ENCODE results near the gene TTC6. TPM values are rescaled to one million over a fixed set of nuclear protein-coding genes. Genes with fewer than 3 reads are reported as not detected.

The TTC6 gene
- total RNA-seq, 1 experiment from 2014 or later, result not detected

DNA sequence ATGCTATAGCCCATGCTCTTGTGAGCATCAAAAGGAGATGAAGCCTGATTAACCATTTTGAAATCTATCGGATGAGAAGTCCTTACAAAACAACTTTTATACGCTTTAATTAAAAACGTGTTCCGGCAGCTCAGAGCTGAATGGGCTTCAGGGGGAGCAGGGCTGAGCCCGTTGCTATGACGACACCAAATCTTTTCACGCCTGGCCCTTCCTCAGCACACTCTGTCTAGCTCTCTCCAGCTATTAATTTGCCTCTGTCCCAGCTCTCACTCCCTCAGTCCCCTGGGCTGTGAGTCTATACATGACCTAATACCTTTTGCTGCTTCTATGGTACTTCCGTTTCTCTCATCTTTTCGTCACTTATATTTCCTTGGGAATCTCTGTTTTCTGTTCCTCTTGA lies 16.2 kb upstream of the TTC6 start:
- Histone ChIP-seq H3K9me3 (ENCODE audit: low read length) (no peaks in the 10 kb centered on the region), H3K4me3 (ENCODE audit: low read length) (no peak overlapping the region), H3K36me3 (ENCODE audit: insufficient read depth, low read length) (no peaks in the 10 kb centered on the region), H4K20me1 (ENCODE audit: insufficient read depth, low read depth, low read length) (no peaks in the 10 kb centered on the region), H3K27me3 (ENCODE audit: low read length) (no peaks in the 10 kb centered on the region), H3K4me2 (ENCODE audit: low read depth, low read length, poor library complexity, severe bottlenecking) (no peak overlapping the region), H3K4me1 (ENCODE audit: low read length) (peaks cover 6% of the 10 kb centered on the region), H3K9me2 (replicated peaks; ENCODE audit: insufficient read depth, low read length) (no peaks in the 10 kb centered on the region), H2AFZ (ENCODE audit: low read length) (no peak overlapping the region; the same call in 1 of the 2 replicates), H3K9ac (ENCODE audit: low read length) (no peak overlapping the region), H3K79me2 (ENCODE audit: low read length) (no peaks in the 10 kb centered on the region), H3K27ac (ENCODE audit: low read length) (no peak overlapping the region)
- no peak for DNase-seq

DNA sequence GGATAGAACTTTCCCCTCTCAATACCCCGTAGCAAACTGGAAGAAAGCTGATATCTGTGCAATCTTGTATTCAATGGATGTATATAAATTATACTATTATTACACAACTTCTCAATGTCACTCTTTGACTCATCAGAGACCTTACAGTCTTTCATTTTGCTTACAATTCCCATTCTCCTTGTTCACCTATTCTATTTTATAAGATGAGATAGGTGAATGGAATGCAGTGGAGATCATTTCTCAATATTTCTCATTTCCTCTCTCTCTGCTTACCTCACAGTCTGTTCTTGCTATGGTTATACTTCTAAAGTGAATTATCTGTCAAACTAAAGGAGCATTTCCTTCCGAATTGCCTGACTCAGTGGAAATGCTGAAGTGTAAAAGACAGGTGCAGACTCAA lies 15.3 kb upstream of the TTC6 start:
- Histone ChIP-seq H3K36me3 (ENCODE audit: insufficient read depth, low read length) (no peaks in the 10 kb centered on the region), H4K20me1 (ENCODE audit: insufficient read depth, low read depth, low read length) (no peaks in the 10 kb centered on the region), H3K9me3 (ENCODE audit: low read length) (no peaks in the 10 kb centered on the region), H3K4me1 (ENCODE audit: low read length) (peaks cover 6% of the 10 kb centered on the region), H3K9ac (ENCODE audit: low read length) (no peak overlapping the region), H3K27me3 (ENCODE audit: low read length) (no peaks in the 10 kb centered on the region), H3K79me2 (ENCODE audit: low read length) (no peaks in the 10 kb centered on the region), H3K4me3 (ENCODE audit: low read length) (no peak overlapping the region), H3K4me2 (ENCODE audit: low read depth, low read length, poor library complexity, severe bottlenecking) (no peak overlapping the region), H2AFZ (ENCODE audit: low read length) (peak overlapping the region; percentile 14; the same call in 1 of the 2 replicates), H3K9me2 (replicated peaks; ENCODE audit: insufficient read depth, low read length) (no peaks in the 10 kb centered on the region), H3K27ac (ENCODE audit: low read length) (no peak overlapping the region)
- DNase-seq, result no peak

DNA sequence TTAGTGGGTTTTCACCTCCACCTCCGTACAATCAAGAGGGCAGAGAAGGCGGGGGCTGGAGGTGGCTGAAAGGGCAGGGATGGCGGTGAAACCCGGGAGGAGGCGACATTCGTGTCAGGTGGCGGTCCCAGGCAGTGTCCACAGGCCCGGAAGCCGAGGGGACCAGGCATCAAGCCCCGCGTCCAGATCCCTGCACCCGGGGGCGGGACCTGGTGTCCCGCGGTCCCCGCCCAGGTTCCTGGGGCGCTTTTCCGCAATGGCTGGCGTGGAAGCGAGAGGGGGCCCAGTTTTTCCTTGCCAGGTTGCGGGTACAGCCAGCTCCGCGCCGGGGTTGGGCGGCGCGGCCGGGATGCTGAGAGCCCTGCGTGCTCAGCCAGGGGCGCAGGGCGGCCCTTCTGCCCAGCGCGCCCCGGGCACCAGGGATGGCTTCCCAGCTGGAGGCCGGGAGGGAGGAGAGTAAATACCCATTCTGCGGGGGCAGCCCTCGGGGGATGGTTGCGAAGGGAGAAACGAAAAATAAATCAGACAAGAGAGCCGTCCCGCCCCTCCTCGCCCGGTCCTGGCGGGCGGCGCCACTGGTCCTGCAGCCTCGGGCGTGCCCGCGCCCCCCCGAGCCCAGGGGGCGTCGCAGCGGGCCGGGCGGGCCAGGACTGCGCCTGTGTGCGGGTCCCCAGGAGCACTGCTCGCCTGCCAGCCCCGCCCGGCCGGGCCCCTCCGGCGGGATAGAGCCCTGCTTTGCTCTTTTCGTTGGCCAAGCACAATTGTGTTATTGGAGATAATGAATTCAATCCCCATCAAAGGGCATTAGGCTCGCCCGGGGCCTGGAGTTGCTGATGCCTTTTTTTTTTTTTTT lies 11.8 kb upstream of the TTC6 start:
- Histone ChIP-seq H2AFZ (ENCODE audit: low read length) (no peak overlapping the region), H3K4me1 (ENCODE audit: low read length) (peaks cover 6% of the 10 kb centered on the region), H3K79me2 (ENCODE audit: low read length) (no peaks in the 10 kb centered on the region), H3K4me2 (ENCODE audit: low read depth, low read length, poor library complexity, severe bottlenecking) (no peak overlapping the region), H3K9ac (ENCODE audit: low read length) (no peak overlapping the region), H3K9me3 (ENCODE audit: low read length) (no peaks in the 10 kb centered on the region), H3K27ac (ENCODE audit: low read length) (no peak overlapping the region), H3K27me3 (ENCODE audit: low read length) (no peaks in the 10 kb centered on the region), H4K20me1 (ENCODE audit: insufficient read depth, low read depth, low read length) (no peaks in the 10 kb centered on the region), H3K9me2 (replicated peaks; ENCODE audit: insufficient read depth, low read length) (no peaks in the 10 kb centered on the region), H3K36me3 (ENCODE audit: insufficient read depth, low read length) (no peaks in the 10 kb centered on the region), H3K4me3 (ENCODE audit: low read length) (no peak overlapping the region)
- DNase-seq, result no peak

DNA sequence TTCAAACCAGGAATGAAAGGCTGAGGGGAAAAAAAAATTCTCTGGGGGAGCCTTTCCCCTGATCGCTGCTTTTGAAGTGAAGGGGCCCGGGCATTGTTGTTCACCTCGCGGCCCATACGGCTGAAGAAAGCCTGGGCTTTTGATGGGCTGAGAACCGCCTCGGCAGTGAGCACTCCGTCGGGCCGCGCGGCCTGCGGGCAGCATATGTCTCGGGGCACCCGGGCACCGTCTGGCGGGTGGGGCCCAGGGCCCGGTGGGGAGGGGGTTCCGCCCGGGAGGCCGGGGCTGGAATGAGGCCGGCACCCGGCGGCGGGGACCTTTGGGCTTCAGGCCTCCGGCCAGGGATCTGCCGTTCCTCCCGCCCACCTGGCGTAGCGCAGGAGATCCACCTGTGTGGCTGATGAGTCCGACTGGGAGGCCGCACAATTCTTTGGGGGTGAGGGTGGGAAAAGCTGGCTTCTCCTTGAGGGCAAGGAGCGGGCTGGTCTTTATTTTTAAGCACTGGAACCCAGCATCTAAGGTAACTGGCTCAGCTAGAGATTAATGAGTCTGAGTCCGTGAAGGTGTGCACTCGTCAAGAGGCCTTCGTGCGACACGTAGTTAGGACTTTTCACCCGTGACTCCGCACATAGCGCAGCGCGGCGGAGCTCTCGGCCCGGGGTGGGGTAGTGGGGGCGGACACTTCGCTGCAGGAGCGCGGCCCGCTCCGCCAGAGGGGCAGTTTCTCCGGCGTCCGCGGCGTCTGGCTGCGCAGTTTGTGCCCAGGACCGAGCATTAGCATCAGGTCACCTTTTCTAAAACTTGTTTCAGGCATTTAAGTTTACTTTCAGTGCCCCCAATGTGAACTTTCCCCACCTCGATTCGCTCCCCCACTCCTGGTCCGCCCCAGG lies 11.0 kb upstream of the TTC6 start:
- DNase-seq, result no peak
- no peak overlapping the region for H3K9ac ChIP-seq (ENCODE audit: low read length)
- H3K79me2 ChIP-seq (ENCODE audit: low read length), result no peaks in the 10 kb centered on the region
- H3K4me1 ChIP-seq (ENCODE audit: low read length), result peaks cover 10% of the 10 kb centered on the region
- no peaks in the 10 kb centered on the region for H4K20me1 ChIP-seq (ENCODE audit: insufficient read depth, low read depth, low read length)
- H2AFZ ChIP-seq (ENCODE audit: low read length), result no peak overlapping the region
- H3K9me3 ChIP-seq (ENCODE audit: low read length), result no peaks in the 10 kb centered on the region
- H3K27ac ChIP-seq (ENCODE audit: low read length), result no peak overlapping the region
- no peak overlapping the region for H3K4me2 ChIP-seq (ENCODE audit: low read depth, low read length, poor library complexity, severe bottlenecking)
- no peaks in the 10 kb centered on the region for H3K36me3 ChIP-seq (ENCODE audit: insufficient read depth, low read length)
- H3K4me3 ChIP-seq (ENCODE audit: low read length), result no peak overlapping the region
- no peaks in the 10 kb centered on the region for H3K27me3 ChIP-seq (ENCODE audit: low read length)
- no peaks in the 10 kb centered on the region for H3K9me2 ChIP-seq (replicated peaks; ENCODE audit: insufficient read depth, low read length)

DNA sequence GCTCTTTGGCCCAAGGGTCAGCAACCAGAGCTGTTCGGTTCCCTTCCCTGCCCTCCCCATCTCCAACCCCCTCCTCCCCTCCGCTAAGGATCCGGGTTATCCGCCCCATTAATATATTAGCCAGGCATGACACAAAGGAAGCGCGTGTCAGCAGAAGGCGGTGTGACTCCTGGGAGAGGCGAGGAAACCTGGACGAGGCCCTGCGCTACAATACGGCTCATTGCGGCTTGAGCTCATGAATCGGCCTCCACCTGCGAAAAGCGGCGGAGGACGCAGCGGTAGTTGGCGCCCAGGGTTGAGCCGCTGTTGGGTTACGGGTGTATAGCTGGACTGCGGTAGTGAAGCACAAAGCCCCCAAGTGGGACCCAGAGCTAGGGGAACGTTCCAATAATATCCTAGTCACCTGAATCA lies 10.3 kb upstream of the TTC6 start:
- Histone ChIP-seq H3K27ac (ENCODE audit: low read length) (no peak overlapping the region), H3K79me2 (ENCODE audit: low read length) (no peaks in the 10 kb centered on the region), H2AFZ (ENCODE audit: low read length) (no peak overlapping the region), H3K9me2 (replicated peaks; ENCODE audit: insufficient read depth, low read length) (no peaks in the 10 kb centered on the region), H3K9ac (ENCODE audit: low read length) (no peak overlapping the region), H3K9me3 (ENCODE audit: low read length) (no peaks in the 10 kb centered on the region), H3K4me3 (ENCODE audit: low read length) (no peak overlapping the region), H3K4me1 (ENCODE audit: low read length) (peaks cover 13% of the 10 kb centered on the region), H3K27me3 (ENCODE audit: low read length) (no peaks in the 10 kb centered on the region), H4K20me1 (ENCODE audit: insufficient read depth, low read depth, low read length) (no peaks in the 10 kb centered on the region), H3K36me3 (ENCODE audit: insufficient read depth, low read length) (no peaks in the 10 kb centered on the region), H3K4me2 (ENCODE audit: low read depth, low read length, poor library complexity, severe bottlenecking) (no peak overlapping the region)
- DNase-seq, result no peak

DNA sequence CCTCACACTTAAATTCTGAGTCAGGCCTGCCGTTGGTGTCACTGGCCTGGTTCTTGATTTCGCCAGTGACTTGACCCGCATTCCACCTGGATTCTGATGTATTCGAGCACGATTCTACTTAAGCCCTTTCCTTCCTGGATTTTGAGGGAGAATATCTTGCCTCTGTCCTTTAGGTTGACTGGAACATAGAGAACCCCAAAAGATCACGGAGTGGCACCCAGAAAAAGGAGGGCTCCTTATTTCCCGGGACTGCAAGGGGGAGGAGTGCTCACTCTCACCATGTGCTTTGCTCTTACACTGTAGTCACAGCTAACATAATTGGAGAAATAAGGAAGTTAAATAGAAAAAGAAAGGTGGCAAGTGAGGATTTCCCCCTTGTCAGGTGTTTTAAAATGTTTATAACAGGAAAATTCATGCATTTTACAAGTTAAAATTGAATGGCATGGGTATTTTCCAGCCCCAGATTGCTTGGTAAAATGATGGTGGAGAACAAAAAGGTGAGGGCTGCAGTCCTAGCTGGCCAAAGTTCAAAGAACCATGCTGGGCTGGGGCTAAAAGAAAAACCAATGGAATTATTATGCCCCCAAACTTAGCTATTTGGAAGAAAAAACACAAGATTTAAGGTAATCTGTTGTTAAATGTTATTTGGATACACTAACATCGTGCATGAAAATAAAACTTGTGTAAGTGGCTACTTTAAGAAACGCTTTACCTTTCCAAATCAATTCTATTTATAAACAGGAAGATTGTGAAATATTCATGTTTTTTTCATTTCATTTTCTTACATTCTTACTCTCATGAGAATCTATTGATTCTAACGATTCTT lies 9.2 kb upstream of the TTC6 start:
- Histone ChIP-seq H2AFZ (ENCODE audit: low read length) (0 out of 2 replicates have a peak overlapping the region, but pooled peaks have one; percentile 9), H3K4me1 (ENCODE audit: low read length) (peaks cover 13% of the 10 kb centered on the region), H3K79me2 (ENCODE audit: low read length) (no peaks in the 10 kb centered on the region), H3K9me3 (ENCODE audit: low read length) (no peaks in the 10 kb centered on the region), H3K27ac (ENCODE audit: low read length) (no peak overlapping the region), H3K9ac (ENCODE audit: low read length) (no peak overlapping the region), H3K9me2 (replicated peaks; ENCODE audit: insufficient read depth, low read length) (no peaks in the 10 kb centered on the region), H3K4me2 (ENCODE audit: low read depth, low read length, poor library complexity, severe bottlenecking) (no peak overlapping the region), H3K4me3 (ENCODE audit: low read length) (no peak overlapping the region), H4K20me1 (ENCODE audit: insufficient read depth, low read depth, low read length) (no peaks in the 10 kb centered on the region), H3K36me3 (ENCODE audit: insufficient read depth, low read length) (no peaks in the 10 kb centered on the region), H3K27me3 (ENCODE audit: low read length) (no peaks in the 10 kb centered on the region)
- DNase-seq, result no peak

DNA sequence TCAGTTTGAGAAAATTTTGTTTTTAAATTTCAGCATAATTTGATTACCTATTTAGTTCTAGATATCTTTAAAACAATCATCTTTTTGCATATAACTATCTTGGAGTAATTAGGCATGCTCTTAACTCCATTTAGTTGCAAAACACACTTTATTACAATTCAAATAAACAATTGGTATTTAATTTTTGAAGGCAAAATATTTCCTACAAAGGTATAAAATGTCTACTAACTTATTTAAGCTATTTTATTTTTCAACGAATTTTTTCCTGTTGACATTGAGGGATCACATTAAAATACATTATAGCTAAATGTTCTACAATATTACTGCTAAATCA lies 8.7 kb upstream of the TTC6 start:
- no peaks in the 10 kb centered on the region for H4K20me1 ChIP-seq (ENCODE audit: insufficient read depth, low read depth, low read length)
- no peaks in the 10 kb centered on the region for H3K79me2 ChIP-seq (ENCODE audit: low read length)
- no peaks in the 10 kb centered on the region for H3K9me2 ChIP-seq (replicated peaks; ENCODE audit: insufficient read depth, low read length)
- no peaks in the 10 kb centered on the region for H3K36me3 ChIP-seq (ENCODE audit: insufficient read depth, low read length)
- peaks cover 13% of the 10 kb centered on the region for H3K4me1 ChIP-seq (ENCODE audit: low read length)
- no peak overlapping the region for H3K4me3 ChIP-seq (ENCODE audit: low read length)
- no peak overlapping the region for H3K27ac ChIP-seq (ENCODE audit: low read length)
- H3K9me3 ChIP-seq (ENCODE audit: low read length), result no peaks in the 10 kb centered on the region
- no peaks in the 10 kb centered on the region for H3K27me3 ChIP-seq (ENCODE audit: low read length)
- H3K9ac ChIP-seq (ENCODE audit: low read length), result no peak overlapping the region
- no peak overlapping the region for H3K4me2 ChIP-seq (ENCODE audit: low read depth, low read length, poor library complexity, severe bottlenecking)
- DNase-seq, result no peak
- H2AFZ ChIP-seq (ENCODE audit: low read length), result no peak overlapping the region
